ENCODE measurements around the gene SLC22A12.

Gene SLC22A12

GRCh38 chr11:64603411-64604110, 12.5 kb downstream of the SLC22A12 start:
- DNase-seq (ENCODE audit: low spot score): no peak
- TF ChIP-seq CTCF (IDR thresholded peaks at IDR 0.05; ENCODE audit: extremely low read depth, insufficient read depth, missing control alignments): no peak
- in situ Hi-C loops (cut with MboI; ENCODE audit: low pct_unique_long_range_greater_than_20kb, low sequenced_read_pairs, unreplicated experiment): no loop called here

GRCh38 chr11:64604458-64605243, 13.6 kb downstream of the SLC22A12 start:
- in situ Hi-C loops (cut with MboI; ENCODE audit: low pct_unique_long_range_greater_than_20kb, low sequenced_read_pairs, unreplicated experiment): no loop called here
- no peak for DNase-seq (ENCODE audit: low spot score)
- no peak for TF ChIP-seq CTCF (IDR thresholded peaks at IDR 0.05; ENCODE audit: extremely low read depth, insufficient read depth, missing control alignments)

GRCh38 chr11:64605244-64605560, 14.2 kb downstream of the SLC22A12 start:
- DNase-seq (ENCODE audit: low spot score): no peak
- TF ChIP-seq CTCF (IDR thresholded peaks at IDR 0.05; ENCODE audit: extremely low read depth, insufficient read depth, missing control alignments): no peak
- in situ Hi-C loops (cut with MboI; ENCODE audit: low pct_unique_long_range_greater_than_20kb, low sequenced_read_pairs, unreplicated experiment): no loop called here

- TF ChIP-seq CTCF (IDR thresholded peaks at IDR 0.05; ENCODE audit: extremely low read depth, insufficient read depth, missing control alignments): no peak
- in situ Hi-C loops (cut with MboI; ENCODE audit: low pct_unique_long_range_greater_than_20kb, low sequenced_read_pairs, unreplicated experiment): no loop called here
- no peak for DNase-seq (ENCODE audit: low spot score)
These were observed 14.9 kb downstream of the SLC22A12 start for GRCh38 chr11:64605656-64606585.

GRCh38 chr11:64606796-64607380, 15.9 kb downstream of the SLC22A12 start:
- in situ Hi-C loops (cut with MboI; ENCODE audit: low pct_unique_long_range_greater_than_20kb, low sequenced_read_pairs, unreplicated experiment): no loop called here
- no peak for TF ChIP-seq CTCF (IDR thresholded peaks at IDR 0.05; ENCODE audit: extremely low read depth, insufficient read depth, missing control alignments)
- no peak for DNase-seq (ENCODE audit: low spot score)

GRCh38 chr11:64607381-64607985, 16.5 kb downstream of the SLC22A12 start:
- no peak for DNase-seq (ENCODE audit: low spot score)
- in situ Hi-C loops (cut with MboI; ENCODE audit: low pct_unique_long_range_greater_than_20kb, low sequenced_read_pairs, unreplicated experiment): no loop called here
- TF ChIP-seq CTCF (IDR thresholded peaks at IDR 0.05; ENCODE audit: extremely low read depth, insufficient read depth, missing control alignments): no peak

Data from GM13977 (cell line).